NCI-H2227 (cell line): ENCODE data around the gene PDZD8.
A peak's percentile ranks its signal among the peaks of the same experiment; 100 is the strongest.

Experiments used
- DNase-seq: peaks from one replicate; lab custom pipeline; 2025; ENCODE audit not compliant: unreplicated experiment; lab: John Stamatoyannopoulos, UW

Gene PDZD8

GRCh38 chr10:117375360-117376178, at the start of gene PDZD8:
TSS of gene PDZD8 (minus strand) at chr10:117375440. CDS start at chr10:117375227, 213 bp downstream.
- peak; percentile 92 for DNase-seq

- DNase-seq: no peak
Observed at GRCh38 chr10:117424171-117424570, 48.9 kb upstream of the PDZD8 start.

GRCh38 chr10:117421985-117422384, 46.7 kb upstream of the PDZD8 start:
- DNase-seq: no peak

DNA sequence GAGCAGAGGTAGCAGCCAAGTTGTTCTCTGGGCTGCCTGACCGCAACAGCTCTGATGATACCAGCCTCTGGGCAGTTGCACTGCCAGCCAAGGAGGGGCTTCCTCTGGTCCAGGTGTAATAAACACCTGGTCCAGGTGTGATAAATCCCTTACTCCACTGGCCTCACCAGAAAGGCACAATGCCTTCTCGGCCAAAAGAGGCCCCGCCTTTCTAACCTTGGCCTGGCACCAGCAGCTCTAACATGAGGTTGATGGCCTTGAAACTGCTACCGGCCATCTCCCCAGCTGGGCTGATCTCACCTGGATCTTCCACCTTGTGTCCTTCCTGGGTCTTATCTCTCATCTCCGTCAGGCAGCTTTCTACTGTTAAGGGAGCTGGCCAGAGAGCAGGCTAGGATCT, 45.5 kb upstream of the PDZD8 start:
- DNase-seq: no peak

DNA sequence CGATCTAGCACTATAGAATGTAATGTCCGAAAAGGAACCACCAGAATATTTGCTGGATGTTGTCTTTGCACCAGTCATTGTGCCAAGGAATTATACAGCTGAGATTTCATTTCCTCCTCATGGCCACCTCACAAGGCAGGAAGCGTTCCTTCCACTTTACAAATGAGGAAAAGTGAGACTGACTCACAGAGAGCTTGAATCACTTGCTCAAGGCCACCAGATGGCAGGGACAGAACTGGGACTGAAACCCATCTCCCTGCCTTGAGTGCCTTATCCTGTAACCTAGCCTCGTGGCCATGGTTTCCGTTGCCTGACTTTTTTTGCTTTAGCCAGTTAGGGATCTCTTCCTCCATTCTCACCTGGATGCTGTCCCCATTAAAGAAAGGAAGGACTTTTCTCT, 44.7 kb upstream of the PDZD8 start:
- no peak for DNase-seq

DNA sequence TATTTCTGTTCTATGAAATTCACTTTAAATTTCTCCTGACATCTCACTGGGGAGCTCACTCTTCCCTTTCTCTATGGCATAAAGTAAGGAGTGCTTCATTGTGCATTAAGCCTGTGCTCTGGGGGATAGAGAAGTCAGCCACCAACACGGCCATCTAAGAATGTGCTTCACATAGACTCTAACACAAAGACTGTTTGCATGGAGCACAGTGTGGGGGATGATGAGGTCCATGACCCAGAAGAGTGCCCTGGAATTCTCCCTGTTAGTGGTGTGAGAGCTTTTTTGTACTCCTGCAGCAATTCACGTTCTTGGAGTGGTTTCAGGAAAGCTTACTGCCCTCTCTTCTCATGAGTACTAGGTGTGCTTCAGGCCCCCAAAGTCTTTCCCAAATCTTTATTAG, 43.9 kb upstream of the PDZD8 start:
- no peak for DNase-seq

GRCh38 chr10:117418121-117418520, 42.9 kb upstream of the PDZD8 start:
- DNase-seq: no peak

GRCh38 chr10:117417196-117417595, 42.0 kb upstream of the PDZD8 start:
- DNase-seq: no peak

GRCh38 chr10:117413928-117414618, 38.8 kb upstream of the PDZD8 start:
- no peak for DNase-seq

GRCh38 chr10:117412469-117413010, 37.3 kb upstream of the PDZD8 start:
- DNase-seq: no peak

DNA sequence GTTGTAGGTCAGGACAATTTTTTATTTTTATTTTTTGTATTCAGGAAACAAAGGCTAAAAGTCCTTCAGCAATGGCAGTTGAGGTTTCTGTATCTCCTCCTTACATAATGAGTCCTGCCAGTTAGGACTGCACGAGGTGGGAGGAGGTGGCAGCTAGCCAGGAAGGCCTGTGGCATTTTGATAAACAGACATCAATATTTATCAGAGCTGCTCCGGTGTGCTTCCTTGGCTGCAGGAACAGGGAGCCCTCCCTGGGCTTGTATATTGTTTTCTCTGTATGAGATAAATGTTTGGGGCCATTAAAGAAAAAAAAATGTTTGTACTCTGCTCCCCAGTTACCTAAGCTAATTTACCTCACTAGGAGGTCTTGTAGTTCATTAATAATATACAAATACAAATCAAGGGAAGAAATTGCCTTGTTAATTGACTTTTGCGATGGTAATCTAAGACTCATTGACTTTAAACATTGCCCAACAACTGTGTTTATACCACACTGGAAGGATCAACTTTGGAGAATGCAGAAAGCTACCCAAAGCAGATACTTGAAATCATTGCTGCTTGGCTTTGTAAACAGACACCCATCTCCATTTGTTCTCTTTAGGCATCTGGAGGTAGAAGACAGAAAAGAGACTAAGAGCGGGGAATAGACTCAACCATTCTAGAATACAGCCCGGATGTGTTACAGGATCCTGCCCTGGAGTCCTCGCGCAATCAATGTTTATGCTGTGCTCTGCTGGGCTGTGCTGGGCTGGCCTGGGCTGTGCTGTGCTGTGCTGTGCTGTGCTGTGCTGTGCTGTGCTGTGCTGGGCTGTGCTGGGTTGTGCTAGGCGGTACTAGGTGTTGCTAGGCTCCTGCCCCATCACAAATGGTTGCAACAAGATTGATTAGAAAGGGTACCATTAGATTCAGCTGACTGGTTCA, 36.5 kb upstream of the PDZD8 start:
- DNase-seq: no peak

DNA sequence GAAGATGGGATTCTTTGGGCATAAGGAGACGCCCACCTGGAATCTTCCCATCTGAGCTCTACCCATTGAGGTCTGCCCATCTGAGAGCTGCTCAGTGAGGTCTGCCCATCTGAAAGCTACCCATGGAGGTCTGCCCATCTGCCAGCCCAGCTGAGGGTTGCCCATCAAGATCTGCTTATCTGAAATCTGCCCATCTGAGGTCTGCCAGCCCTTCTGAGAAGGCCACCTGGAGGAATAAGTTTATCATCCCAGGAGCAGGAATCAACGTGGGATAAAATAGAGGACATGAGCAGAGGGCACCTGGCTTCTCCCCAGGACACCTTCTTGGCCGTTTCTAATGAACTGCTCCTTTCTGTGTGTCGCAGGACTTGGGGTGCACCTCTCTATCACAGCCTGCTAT, 35.3 kb upstream of the PDZD8 start:
- DNase-seq: no peak

DNA sequence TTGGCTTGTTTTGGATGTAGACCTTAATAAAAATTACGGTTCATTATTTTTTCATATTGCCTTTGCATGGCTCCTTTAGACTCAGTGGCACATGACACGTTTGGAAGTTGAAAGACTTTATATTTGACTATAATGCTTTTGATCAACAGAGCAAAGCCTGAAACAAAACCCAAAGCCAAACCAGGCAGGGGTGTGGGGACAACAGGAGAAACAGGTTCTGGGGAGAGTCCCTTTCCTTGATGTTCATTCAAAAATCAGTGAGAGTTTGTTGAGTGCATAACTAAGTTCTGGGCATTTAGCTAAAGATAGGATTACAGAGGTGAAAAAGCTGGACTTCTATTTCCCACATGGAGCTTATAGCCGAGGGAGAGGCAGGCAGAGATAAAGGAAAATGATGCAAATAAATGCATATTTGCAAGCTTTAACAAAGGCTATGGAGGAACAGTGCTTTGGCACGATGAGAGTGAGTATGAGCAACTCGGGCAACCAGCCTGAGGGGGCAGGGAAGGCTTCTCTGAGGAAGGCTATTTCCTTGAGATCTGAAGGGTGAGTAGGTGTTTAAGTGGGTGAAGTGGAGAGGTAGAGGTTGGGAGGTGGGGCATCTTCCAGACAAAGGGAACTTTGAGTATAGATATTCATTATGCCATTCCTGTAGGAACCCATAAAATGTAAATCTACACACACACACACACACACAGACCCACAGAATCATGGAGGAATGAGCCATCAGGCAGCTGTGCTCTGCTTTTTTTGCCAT, 34.5 kb upstream of the PDZD8 start:
- DNase-seq: no peak

DNA sequence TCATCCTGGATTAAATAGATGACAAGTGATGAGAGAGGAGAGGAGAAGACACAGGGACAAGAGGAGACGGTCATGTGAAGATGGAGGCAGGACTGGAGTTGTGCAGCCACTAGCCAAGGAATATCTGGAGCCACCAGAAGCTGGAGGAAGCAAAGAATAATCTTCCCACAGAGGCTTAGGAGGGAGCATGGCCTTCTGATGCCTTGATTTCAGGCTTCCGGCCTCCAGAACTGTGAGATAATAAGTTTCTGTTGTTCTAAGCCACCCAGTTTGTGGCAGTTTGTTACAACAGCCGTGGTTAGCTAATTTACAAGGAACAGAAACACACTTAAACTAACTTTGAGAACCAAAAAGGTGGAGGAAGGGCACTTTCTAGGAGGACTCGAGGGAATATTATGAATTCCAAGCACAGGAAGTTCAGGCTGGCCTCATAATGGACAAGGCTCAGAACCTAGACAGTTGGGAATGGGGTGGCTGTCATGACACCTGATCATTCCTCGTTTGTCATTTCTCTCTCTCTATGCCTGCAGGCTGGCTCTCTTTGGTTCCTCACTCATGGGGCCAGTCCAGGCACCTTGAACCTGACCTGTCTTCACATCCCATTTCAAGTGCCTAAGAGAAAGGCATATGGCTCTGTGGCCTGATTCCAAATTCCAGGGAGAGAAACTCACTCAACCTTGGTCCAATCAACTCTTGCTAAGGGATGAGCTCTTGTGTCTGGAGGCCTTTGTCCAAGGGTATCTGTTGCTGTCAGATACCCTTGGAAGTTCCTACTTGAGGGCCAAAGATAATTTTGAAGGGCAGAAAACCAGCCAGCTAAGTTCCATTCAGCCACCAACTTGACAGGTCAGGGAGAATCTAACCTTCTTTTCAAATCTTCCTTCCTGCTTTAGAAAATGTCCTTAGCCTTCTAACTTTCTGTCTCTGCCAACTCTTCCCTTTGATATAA, 33.5 kb upstream of the PDZD8 start:
- DNase-seq: no peak

DNA sequence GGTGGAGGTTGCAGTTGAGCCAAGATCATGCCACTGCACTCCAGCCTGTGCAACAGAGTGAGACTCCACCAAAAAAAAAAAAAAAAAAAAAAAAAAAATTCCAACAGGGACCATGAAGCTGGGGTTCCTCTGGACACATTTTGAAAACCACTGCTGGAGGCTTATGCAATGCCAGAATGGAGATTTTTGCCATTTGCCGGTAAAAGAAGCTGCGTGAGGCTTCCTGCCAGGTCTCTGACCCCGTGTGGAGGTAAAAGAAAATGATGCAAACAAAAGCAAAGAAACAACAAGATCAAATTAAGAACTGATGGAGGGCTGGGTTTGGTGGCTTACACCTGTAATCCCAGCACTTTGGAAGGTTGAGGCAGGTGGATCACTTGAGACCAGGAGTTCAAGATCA, 30.5 kb upstream of the PDZD8 start:
- DNase-seq: no peak

- DNase-seq: no peak
Observed at GRCh38 chr10:117400329-117400728, 25.1 kb upstream of the PDZD8 start.

DNA sequence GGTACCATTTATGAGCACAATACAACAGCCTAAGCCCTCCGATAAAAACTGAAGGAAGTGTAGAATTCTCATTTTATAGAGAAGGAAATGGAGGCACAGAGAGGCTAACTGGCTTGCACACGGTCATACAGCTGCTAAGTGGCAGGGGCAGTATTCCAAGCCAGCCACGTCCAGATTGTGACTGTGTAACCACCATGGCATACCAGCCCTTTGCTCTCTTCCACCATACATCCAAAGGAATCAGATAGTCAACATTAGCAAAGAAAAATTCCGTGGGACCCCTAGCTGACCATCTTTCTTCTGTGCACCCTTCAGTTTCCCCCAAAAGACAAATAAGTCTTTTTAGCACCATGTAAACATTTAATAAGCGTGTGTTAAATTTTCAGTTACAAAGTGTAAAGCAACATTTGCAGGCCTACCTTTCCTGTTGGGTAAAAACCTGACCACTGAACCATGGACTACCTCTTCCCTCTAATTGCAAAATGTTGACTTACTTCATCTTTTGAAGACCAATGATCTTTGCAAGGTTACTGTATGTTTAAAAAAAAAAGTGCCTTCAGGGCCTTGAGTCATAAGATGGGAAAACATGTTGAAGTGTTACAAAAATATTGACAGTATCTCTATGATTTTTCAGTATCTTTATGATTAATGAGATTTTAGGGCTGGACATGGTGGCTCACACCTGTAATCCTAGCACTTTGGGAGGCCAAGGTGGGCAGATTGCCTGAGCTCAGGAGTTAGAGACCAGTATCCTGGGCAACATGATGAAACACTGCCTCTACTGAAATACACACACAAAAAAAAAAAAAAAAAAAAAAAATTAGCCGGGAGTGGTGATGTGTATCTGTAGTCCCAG, 24.3 kb upstream of the PDZD8 start:
- DNase-seq: no peak

- DNase-seq: no peak
Observed at GRCh38 chr10:117398029-117398428, 22.8 kb upstream of the PDZD8 start.
